ENCODE results near the gene DDX49. TPM values are rescaled to one million over a fixed set of nuclear protein-coding genes. Genes with fewer than 3 reads are reported as not detected.

The DDX49 gene
- total RNA-seq, 2 experiments from 2014 or later: 63.7 to 82.4 TPM

GRCh38 chr19:18933297-18933696, 13.8 kb downstream of the DDX49 start:
- POLR2A ChIA-PET: no interaction called here
- intact Hi-C loops (cut with micrococcal nuclease; ENCODE audit: unreplicated experiment): no loop called here
- peaks cover 5% of the 10 kb centered on the region for H3K36me3 ChIP-seq (ENCODE audit: insufficient read depth, low read length)
- H3K79me2 ChIP-seq (ENCODE audit: insufficient read depth, low read depth, low read length): no peaks in the 10 kb centered on the region
- TF ChIP-seq EZH2phosphoT487 (IDR thresholded peaks at IDR 0.05; ENCODE audit: borderline replicate concordance, low read depth, low read length) (no peak), CTCF (conservative IDR thresholded peaks at IDR 0.05; ENCODE audit: low read length) (no peak)
- H3K27ac ChIP-seq (ENCODE audit: low read depth, low read length, poor library complexity, severe bottlenecking): no peak overlapping the region
- H3K9me3 ChIP-seq (ENCODE audit: low read length): no peaks in the 10 kb centered on the region
- H3K4me3 ChIP-seq (ENCODE audit: low read depth, low read length, poor library complexity, severe bottlenecking): no peak overlapping the region
- H3K9me2 ChIP-seq (ENCODE audit: insufficient read depth, low read length): no peaks in the 10 kb centered on the region
- BruUV-seq (replicated peaks): no TSS peak
- no peak overlapping the region for H2AFZ ChIP-seq (ENCODE audit: low read length)
- H4K20me1 ChIP-seq (ENCODE audit: insufficient read depth, low read length): no peaks in the 10 kb centered on the region
- peaks cover 9% of the 10 kb centered on the region for H3K4me1 ChIP-seq (ENCODE audit: insufficient read depth, low read length, poor library complexity, severe bottlenecking)
- peak overlapping the region; percentile 99; the same call in 1 of the 2 replicates for H3K4me2 ChIP-seq (ENCODE audit: low read length)
- DNase-seq (ENCODE audit: low spot score): no peak
- CTCF ChIA-PET (ENCODE audit: unreplicated experiment): interaction anchor here (0.6 kb wide), 1 partner anchor 404 kb away, joined by 3 read pairs; no protein-coding TSS in a partner anchor

- no peak for DNase-seq (ENCODE audit: low spot score)
- TF ChIP-seq EZH2phosphoT487 (IDR thresholded peaks at IDR 0.05; ENCODE audit: borderline replicate concordance, low read depth, low read length) (no peak), CTCF (conservative IDR thresholded peaks at IDR 0.05; ENCODE audit: low read length) (no peak)
- intact Hi-C loops (cut with micrococcal nuclease; ENCODE audit: unreplicated experiment): no loop called here
- H3K9me3 ChIP-seq (ENCODE audit: low read length): no peaks in the 10 kb centered on the region
- H3K36me3 ChIP-seq (ENCODE audit: insufficient read depth, low read length): no peaks in the 10 kb centered on the region
- H3K27ac ChIP-seq (ENCODE audit: low read depth, low read length, poor library complexity, severe bottlenecking): no peak overlapping the region
- peak overlapping the region; percentile 93; the same call in 1 of the 2 replicates for H3K4me2 ChIP-seq (ENCODE audit: low read length)
- no peak overlapping the region for H2AFZ ChIP-seq (ENCODE audit: low read length)
- POLR2A ChIA-PET: interaction anchor here (1.4 kb wide), 1 partner anchor 20 kb away, joined by 4 read pairs; the partner anchor contains the start of genes COPE and DDX49
- CTCF ChIA-PET (ENCODE audit: unreplicated experiment): no interaction called here
- H3K4me1 ChIP-seq (ENCODE audit: insufficient read depth, low read length, poor library complexity, severe bottlenecking): peaks cover 39% of the 10 kb centered on the region
- no peaks in the 10 kb centered on the region for H3K9me2 ChIP-seq (ENCODE audit: insufficient read depth, low read length)
- H3K4me3 ChIP-seq (ENCODE audit: low read depth, low read length, poor library complexity, severe bottlenecking): no peak overlapping the region
- H3K79me2 ChIP-seq (ENCODE audit: insufficient read depth, low read depth, low read length): no peaks in the 10 kb centered on the region
- no TSS peak for BruUV-seq (replicated peaks)
- H4K20me1 ChIP-seq (ENCODE audit: insufficient read depth, low read length): no peaks in the 10 kb centered on the region
These were observed 19.6 kb downstream of the DDX49 start for GRCh38 chr19:18939163-18939562.

GRCh38 chr19:18939922-18940768, 20.6 kb downstream of the DDX49 start:
- H3K27ac ChIP-seq (ENCODE audit: low read depth, low read length, poor library complexity, severe bottlenecking): no peak overlapping the region
- H3K79me2 ChIP-seq (ENCODE audit: insufficient read depth, low read depth, low read length): no peaks in the 10 kb centered on the region
- DNase-seq (ENCODE audit: low spot score): no peak
- no peaks in the 10 kb centered on the region for H3K9me3 ChIP-seq (ENCODE audit: low read length)
- ChIA-PET CTCF (ENCODE audit: unreplicated experiment) (no interaction called here), POLR2A (no interaction called here)
- no peaks in the 10 kb centered on the region for H4K20me1 ChIP-seq (ENCODE audit: insufficient read depth, low read length)
- H3K4me2 ChIP-seq (ENCODE audit: low read length): peak overlapping the region; percentile 93
- H3K4me3 ChIP-seq (ENCODE audit: low read depth, low read length, poor library complexity, severe bottlenecking): peak overlapping the region; percentile 78
- no peaks in the 10 kb centered on the region for H3K9me2 ChIP-seq (ENCODE audit: insufficient read depth, low read length)
- peaks cover 47% of the 10 kb centered on the region for H3K4me1 ChIP-seq (ENCODE audit: insufficient read depth, low read length, poor library complexity, severe bottlenecking)
- H2AFZ ChIP-seq (ENCODE audit: low read length): peak overlapping the region; percentile 28; the same call in 1 of the 2 replicates
- no peak for TF ChIP-seq EZH2phosphoT487 (IDR thresholded peaks at IDR 0.05; ENCODE audit: borderline replicate concordance, low read depth, low read length)
- TF ChIP-seq CTCF (conservative IDR thresholded peaks at IDR 0.05; ENCODE audit: low read length): no peak
- H3K36me3 ChIP-seq (ENCODE audit: insufficient read depth, low read length): no peaks in the 10 kb centered on the region
- BruUV-seq (replicated peaks): no TSS peak
- intact Hi-C loops (cut with micrococcal nuclease; ENCODE audit: unreplicated experiment): loop anchor here (5.0 kb wide), 1 partner anchor 47 kb away; no protein-coding TSS in a partner anchor

All from OCI-LY7 (cell line).